ENCODE data around the gene SPINT1. TPM values are rescaled to one million over a fixed set of nuclear protein-coding genes. Genes with fewer than 3 reads are reported as not detected.

Gene SPINT1
- total and polyA plus RNA-seq, 2 of the 13 experiments (the other 11 are each of a cell fraction or from before 2014, with no cell fraction given) = 0.49 to 2.5 TPM

DNA sequence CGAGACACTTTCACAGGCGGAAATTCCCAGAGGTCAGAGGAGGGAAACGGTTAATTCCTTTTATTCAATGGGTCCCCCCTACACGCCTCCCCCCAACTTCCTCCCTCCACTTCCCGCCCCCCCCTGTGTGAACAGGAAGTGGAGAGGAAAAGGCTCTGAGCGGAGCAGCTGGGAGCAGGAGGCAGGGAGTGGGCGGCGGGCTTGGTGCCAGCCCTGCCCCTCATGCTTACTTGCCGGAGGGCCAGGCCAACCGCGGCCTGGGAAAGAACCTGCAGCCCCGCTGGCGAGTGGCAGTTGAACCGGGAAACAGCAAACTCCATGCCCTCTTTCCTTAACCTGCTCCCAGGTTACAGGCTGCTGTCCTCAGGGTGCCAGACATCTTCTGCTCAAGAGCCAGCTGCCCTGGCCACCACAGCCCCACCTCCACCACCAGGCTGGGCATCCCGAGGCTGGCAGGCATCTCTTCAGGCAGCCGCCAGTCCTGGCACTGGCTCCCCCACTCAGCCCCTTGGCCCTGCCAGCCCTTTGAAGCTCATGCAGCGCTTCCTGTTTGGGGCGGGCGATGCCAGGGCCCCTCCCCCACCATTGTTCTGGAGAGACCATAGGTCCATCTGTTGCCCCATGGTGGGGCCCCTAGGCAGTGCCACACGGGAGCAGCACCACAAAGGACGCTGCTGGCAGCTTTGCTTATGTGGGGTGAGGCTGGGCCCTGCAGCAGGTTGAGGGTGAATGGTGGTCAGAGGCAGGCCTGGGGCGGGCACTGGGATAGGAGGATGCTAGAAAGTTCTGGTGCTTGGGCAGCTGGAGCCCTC is 63.3 kb downstream of the SPINT1 start (continued):
- TF ChIP-seq, protein P1, sequence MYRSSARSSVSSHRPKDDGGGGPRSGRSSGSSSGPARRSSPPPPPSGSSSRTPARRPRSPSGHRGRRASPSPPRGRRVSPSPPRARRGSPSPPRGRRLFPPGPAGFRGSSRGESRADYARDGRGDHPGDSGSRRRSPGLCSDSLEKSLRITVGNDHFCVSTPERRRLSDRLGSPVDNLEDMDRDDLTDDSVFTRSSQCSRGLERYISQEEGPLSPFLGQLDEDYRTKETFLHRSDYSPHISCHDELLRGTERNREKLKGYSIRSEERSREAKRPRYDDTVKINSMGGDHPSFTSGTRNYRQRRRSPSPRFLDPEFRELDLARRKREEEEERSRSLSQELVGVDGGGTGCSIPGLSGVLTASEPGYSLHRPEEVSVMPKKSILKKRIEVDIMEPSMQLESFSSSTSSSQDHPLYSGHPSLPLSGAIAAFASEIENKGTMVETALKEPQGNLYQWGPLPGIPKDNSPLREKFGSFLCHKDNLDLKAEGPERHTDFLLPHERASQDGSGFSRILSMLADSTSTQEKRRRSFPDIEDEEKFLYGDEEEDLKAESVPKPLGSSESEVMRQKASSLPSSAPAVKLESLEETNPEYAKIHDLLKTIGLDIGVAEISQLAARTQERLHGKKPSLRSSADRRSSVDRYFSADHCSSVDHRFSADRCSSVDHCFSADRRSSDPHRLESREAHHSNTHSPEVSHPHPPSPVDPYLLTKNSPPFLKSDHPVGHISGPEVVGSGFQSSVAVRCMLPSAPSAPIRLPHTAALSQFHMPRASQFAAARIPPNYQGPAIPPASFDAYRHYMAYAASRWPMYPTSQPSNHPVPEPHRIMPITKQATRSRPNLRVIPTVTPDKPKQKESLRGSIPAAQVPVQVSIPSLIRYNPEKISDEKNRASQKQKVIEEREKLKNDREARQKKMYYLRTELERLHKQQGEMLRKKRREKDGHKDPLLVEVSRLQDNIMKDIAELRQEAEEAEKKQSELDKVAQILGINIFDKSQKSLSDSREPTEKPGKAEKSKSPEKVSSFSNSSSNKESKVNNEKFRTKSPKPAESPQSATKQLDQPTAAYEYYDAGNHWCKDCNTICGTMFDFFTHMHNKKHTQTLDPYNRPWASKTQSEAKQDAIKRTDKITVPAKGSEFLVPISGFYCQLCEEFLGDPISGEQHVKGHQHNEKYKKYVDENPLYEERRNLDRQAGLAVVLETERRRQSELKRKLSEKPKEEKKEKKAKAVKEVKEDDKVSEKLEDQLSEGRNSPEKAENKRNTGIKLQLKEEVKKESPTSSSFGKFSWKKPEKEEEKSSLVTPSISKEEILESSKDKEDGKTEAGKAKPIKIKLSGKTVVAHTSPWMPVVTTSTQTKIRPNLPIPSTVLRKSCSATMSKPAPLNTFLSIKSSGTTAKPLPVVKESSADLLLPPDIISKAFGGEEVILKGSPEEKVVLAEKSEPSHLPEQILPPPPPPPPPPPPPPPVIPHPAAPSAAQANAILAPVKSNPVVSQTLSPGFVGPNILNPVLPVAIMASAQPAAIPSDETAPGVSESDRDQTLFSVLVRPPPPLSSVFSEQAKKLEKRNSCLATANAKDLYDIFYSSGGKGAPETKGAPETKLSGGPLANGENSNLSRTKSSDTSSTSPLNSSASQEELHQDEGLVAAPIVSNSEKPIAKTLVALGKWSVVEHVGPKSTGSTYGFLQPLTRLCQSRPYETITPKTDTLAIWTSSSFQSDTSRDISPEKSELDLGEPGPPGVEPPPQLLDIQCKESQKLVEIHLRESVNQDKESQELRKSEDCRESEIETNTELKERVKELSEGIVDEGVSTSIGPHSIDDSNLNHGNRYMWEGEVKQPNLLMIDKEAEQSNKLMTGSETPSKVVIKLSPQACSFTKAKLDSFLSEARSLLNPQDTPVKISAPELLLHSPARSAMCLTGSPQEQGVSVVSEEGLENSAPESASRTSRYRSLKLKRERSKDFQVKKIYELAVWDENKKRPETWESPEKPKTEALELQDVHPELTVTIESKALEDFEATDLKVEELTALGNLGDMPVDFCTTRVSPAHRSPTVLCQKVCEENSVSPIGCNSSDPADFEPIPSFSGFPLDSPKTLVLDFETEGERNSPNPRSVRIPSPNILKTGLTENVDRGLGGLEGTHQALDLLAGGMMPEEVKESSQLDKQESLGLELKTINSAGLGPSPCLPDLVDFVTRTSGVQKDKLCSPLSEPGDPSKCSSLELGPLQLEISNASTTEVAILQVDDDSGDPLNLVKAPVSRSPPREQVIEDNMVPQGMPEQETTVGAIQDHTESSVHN (CRISPR knock-in tag; IDR thresholded peaks at IDR 0.05) = no peak
- TF ChIP-seq ZNF484 (CRISPR knock-in tag; IDR thresholded peaks at IDR 0.05; ENCODE audit: borderline replicate concordance, low read depth) (no peak), WIZ (CRISPR knock-in tag; IDR thresholded peaks at IDR 0.05) (no peak), ZMAT3 (CRISPR knock-in tag; conservative IDR thresholded peaks at IDR 0.05) (no peak), MBNL3 (CRISPR knock-in tag; conservative IDR thresholded peaks at IDR 0.05) (no peak), ZNF530 (CRISPR knock-in tag; IDR thresholded peaks at IDR 0.05; ENCODE audit: low read depth) (no peak), NR2C2 (CRISPR knock-in tag; IDR thresholded peaks at IDR 0.05; ENCODE audit: borderline replicate concordance) (no peak), ZNF569 (CRISPR knock-in tag; IDR thresholded peaks at IDR 0.05; ENCODE audit: borderline replicate concordance) (no peak), PLRG1 (conservative IDR thresholded peaks at IDR 0.05) (no peak), NFE2L1 (CRISPR knock-in tag; IDR thresholded peaks at IDR 0.05; ENCODE audit: borderline replicate concordance) (no peak), ZNF121 (CRISPR knock-in tag; IDR thresholded peaks at IDR 0.05) (no peak; the same call in 1 of the 2 replicates), PHF8 (CRISPR knock-in tag; IDR thresholded peaks at IDR 0.05) (no peak), ARNT (IDR thresholded peaks at IDR 0.05) (no peak), HNF4A (CRISPR knock-in tag; IDR thresholded peaks at IDR 0.05) (0 out of 2 replicates have a peak, but pooled peaks have one; percentile 16), PITX1 (CRISPR knock-in tag; IDR thresholded peaks at IDR 0.05) (peak; percentile 3; the same call in 1 of the 2 replicates), REPIN1 (CRISPR knock-in tag; IDR thresholded peaks at IDR 0.05; ENCODE audit: borderline replicate concordance, low read depth) (no peak)
- TF ChIP-seq, protein P2, sequence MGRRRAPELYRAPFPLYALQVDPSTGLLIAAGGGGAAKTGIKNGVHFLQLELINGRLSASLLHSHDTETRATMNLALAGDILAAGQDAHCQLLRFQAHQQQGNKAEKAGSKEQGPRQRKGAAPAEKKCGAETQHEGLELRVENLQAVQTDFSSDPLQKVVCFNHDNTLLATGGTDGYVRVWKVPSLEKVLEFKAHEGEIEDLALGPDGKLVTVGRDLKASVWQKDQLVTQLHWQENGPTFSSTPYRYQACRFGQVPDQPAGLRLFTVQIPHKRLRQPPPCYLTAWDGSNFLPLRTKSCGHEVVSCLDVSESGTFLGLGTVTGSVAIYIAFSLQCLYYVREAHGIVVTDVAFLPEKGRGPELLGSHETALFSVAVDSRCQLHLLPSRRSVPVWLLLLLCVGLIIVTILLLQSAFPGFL (CRISPR knock-in tag; IDR thresholded peaks at IDR 0.05) = no peak
- TF ChIP-seq, protein P3, sequence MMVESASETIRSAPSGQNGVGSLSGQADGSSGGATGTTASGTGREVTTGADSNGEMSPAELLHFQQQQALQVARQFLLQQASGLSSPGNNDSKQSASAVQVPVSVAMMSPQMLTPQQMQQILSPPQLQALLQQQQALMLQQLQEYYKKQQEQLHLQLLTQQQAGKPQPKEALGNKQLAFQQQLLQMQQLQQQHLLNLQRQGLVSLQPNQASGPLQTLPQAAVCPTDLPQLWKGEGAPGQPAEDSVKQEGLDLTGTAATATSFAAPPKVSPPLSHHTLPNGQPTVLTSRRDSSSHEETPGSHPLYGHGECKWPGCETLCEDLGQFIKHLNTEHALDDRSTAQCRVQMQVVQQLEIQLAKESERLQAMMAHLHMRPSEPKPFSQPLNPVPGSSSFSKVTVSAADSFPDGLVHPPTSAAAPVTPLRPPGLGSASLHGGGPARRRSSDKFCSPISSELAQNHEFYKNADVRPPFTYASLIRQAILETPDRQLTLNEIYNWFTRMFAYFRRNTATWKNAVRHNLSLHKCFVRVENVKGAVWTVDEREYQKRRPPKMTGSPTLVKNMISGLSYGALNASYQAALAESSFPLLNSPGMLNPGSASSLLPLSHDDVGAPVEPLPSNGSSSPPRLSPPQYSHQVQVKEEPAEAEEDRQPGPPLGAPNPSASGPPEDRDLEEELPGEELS (CRISPR knock-in tag; IDR thresholded peaks at IDR 0.05) = 0 out of 2 replicates have a peak, but pooled peaks have one; percentile 5
